HL-60 (cell line): Measurements from ENCODE around the gene MYOC.

Experiments
- DNase-seq, 2 experiments: peaks; one replicate each; pipeline ENCODE4 v3.0.0-alpha.2; 2010 to 2020; ENCODE audit warnings: low read depth in 1 of 2, low spot score in 1 of 2
- H3K27ac ChIP-seq: fragments of 250-450 bp; sonication (Bioruptor Pico); replicated peaks from 2 replicates; pipeline ENCODE4 v1.5.1; 2020; ENCODE audit warnings: mild to moderate bottlenecking, moderate library complexity
- H3K27me3 ChIP-seq: fragments of 250-450 bp; sonication (Bioruptor Pico); 2 replicates; pipeline ENCODE4 v1.5.1; 2021; ENCODE audit warnings: mild to moderate bottlenecking, moderate library complexity; ENCODE audit not compliant: insufficient read depth, poor library complexity, severe bottlenecking
- H3K4me3 ChIP-seq: replicated peaks from 2 replicates; pipeline ENCODE4 v1.5.1; 2011; ENCODE audit warnings: mild to moderate bottlenecking, control low read depth, low read length; ENCODE audit not compliant: insufficient read depth
- GABPA ChIP-seq: IDR thresholded peaks from 2 replicates; pipeline ENCODE4 v1.6.1; 2012; ENCODE audit warnings: low read depth
- POLR2AphosphoS5 ChIP-seq: IDR thresholded peaks from 2 replicates; pipeline ENCODE4 v1.6.1; 2012; ENCODE audit warnings: low read depth
- SPI1 ChIP-seq: IDR thresholded peaks from 2 replicates; pipeline ENCODE4 v1.6.1; 2012; ENCODE audit warnings: low read depth, mild to moderate bottlenecking, borderline replicate concordance
- TF ChIP-seq, protein P1 (sequence below): IDR thresholded peaks from 2 replicates; pipeline ENCODE4 v1.6.1; 2012; ENCODE audit warnings: low read depth; ENCODE audit not compliant: insufficient replicate concordance
- TF ChIP-seq, protein P2 (sequence below): IDR thresholded peaks from one replicate; pipeline ENCODE4 v1.5.1; 2011; ENCODE audit warnings: low read length, control low read depth, inconsistent platforms; ENCODE audit not compliant: insufficient read depth

MYOC gene

DNA sequence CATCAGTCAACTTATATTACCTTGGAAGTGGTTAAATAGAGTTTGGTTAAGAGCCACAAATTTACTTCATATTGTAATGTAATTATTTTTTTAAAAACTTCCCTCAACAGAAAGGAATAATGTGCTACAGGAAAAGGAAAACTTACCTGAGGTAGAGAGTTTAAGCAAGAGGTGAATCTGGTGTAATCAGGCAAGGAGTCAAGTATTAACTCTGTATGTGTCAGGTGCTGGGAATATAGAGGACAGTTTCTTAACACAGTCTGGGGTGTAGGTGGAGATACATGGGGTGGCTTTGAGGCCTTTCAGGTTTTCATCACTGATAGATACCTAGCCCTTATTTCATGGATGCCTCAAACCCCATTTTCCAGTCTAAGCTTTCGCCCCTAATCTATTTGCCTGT lies 56.4 kb downstream of the MYOC start:
- no peak overlapping the region for H3K27ac ChIP-seq
- TF ChIP-seq POLR2AphosphoS5 (no peak), SPI1 (no peak), GABPA (no peak)
- TF ChIP-seq, protein P1, sequence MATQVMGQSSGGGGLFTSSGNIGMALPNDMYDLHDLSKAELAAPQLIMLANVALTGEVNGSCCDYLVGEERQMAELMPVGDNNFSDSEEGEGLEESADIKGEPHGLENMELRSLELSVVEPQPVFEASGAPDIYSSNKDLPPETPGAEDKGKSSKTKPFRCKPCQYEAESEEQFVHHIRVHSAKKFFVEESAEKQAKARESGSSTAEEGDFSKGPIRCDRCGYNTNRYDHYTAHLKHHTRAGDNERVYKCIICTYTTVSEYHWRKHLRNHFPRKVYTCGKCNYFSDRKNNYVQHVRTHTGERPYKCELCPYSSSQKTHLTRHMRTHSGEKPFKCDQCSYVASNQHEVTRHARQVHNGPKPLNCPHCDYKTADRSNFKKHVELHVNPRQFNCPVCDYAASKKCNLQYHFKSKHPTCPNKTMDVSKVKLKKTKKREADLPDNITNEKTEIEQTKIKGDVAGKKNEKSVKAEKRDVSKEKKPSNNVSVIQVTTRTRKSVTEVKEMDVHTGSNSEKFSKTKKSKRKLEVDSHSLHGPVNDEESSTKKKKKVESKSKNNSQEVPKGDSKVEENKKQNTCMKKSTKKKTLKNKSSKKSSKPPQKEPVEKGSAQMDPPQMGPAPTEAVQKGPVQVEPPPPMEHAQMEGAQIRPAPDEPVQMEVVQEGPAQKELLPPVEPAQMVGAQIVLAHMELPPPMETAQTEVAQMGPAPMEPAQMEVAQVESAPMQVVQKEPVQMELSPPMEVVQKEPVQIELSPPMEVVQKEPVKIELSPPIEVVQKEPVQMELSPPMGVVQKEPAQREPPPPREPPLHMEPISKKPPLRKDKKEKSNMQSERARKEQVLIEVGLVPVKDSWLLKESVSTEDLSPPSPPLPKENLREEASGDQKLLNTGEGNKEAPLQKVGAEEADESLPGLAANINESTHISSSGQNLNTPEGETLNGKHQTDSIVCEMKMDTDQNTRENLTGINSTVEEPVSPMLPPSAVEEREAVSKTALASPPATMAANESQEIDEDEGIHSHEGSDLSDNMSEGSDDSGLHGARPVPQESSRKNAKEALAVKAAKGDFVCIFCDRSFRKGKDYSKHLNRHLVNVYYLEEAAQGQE = no peak
- TF ChIP-seq, protein P2, sequence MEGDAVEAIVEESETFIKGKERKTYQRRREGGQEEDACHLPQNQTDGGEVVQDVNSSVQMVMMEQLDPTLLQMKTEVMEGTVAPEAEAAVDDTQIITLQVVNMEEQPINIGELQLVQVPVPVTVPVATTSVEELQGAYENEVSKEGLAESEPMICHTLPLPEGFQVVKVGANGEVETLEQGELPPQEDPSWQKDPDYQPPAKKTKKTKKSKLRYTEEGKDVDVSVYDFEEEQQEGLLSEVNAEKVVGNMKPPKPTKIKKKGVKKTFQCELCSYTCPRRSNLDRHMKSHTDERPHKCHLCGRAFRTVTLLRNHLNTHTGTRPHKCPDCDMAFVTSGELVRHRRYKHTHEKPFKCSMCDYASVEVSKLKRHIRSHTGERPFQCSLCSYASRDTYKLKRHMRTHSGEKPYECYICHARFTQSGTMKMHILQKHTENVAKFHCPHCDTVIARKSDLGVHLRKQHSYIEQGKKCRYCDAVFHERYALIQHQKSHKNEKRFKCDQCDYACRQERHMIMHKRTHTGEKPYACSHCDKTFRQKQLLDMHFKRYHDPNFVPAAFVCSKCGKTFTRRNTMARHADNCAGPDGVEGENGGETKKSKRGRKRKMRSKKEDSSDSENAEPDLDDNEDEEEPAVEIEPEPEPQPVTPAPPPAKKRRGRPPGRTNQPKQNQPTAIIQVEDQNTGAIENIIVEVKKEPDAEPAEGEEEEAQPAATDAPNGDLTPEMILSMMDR = no peak
- H3K27me3 ChIP-seq = no peaks in the 10 kb centered on the region
- H3K4me3 ChIP-seq = no peak overlapping the region
- no peak for DNase-seq

DNA sequence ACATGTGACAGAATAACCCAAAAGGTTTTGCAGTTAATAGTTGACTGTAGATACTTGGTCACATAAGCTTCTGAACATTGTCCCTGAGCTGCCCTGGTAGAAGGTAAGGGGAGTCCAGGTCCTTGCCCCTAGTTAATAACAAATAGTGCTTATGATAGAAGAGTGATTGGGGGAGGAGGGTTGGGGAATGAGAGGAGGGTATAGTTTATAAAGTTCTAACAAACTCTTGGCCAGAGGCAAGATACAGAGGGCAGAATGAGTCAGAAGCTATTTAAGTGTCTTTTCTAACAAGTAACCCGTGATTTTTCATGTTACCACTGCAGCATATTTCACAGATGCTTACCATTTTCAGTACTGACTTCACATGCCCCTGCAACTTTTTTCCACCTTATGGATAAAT lies 57.2 kb downstream of the MYOC start:
- TF ChIP-seq POLR2AphosphoS5 (no peak), GABPA (no peak), SPI1 (no peak)
- TF ChIP-seq, protein P2 = no peak
- TF ChIP-seq, protein P1 = no peak
- DNase-seq = no peak
- no peak overlapping the region for H3K4me3 ChIP-seq
- H3K27me3 ChIP-seq = no peaks in the 10 kb centered on the region
- H3K27ac ChIP-seq = no peak overlapping the region

DNA sequence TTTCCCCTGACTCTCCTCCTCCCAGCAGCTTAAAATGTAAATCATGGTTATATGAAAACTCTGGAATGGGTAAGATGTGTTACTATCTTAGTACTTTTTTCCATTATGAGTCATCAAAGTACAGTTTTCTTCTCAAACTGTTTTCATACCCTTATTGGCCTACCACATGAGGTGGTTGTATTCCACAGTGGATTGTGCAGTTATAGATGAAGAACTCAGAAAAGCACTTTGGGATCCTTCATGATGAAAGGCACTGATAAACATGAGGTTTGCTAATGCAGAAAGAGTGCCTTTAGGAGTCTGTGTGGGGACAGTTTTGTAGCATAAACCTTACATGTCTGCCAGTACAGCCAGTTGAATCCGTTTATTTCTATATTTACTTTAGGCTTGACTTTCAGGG lies 62.5 kb downstream of the MYOC start:
- Histone ChIP-seq H3K4me3 (no peak overlapping the region), H3K27me3 (no peaks in the 10 kb centered on the region), H3K27ac (no peak overlapping the region)
- DNase-seq = no peak
- TF ChIP-seq GABPA = no peak
- TF ChIP-seq SPI1 = no peak
- TF ChIP-seq, protein P1 = no peak
- no peak for TF ChIP-seq POLR2AphosphoS5
- TF ChIP-seq, protein P2 = no peak
